ENCODE measurements around the gene GPC6.

The GPC6 gene

DNA sequence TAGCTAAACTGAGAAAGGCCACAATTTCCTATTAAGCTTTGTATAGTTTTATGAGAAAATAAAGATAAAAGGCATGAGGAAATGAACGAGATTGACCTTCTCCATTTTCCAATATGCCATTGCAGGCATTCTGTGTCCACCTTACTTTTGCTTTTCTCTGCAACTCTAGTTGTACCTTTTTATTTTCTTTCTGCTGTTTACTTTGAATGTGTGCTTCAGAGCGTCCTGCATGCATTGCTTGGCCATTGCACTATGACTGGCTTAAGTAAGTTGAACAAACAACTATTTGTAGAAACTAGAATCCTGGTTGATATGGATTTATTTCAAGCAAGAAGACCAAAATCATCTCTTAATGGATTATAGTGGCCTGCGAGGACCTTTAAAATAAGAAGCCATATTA, 510.3 kb downstream of the GPC6 start (continued):
- TF ChIP-seq ZNF433 (tag by site-specific recombination; IDR thresholded peaks at IDR 0.05; ENCODE audit: low read depth): no peak
- no peak for TF ChIP-seq ZNF677 (tag by site-specific recombination; IDR thresholded peaks at IDR 0.05)
- TF ChIP-seq ZNF529 (tag by site-specific recombination; IDR thresholded peaks at IDR 0.05; ENCODE audit: insufficient replicate concordance): no peak
- no peak for TF ChIP-seq ZNF510 (tag by site-specific recombination; IDR thresholded peaks at IDR 0.05; ENCODE audit: insufficient replicate concordance)
- no peak for TF ChIP-seq ZNF48 (tag by site-specific recombination; IDR thresholded peaks at IDR 0.05)
- TF ChIP-seq, protein P1, sequence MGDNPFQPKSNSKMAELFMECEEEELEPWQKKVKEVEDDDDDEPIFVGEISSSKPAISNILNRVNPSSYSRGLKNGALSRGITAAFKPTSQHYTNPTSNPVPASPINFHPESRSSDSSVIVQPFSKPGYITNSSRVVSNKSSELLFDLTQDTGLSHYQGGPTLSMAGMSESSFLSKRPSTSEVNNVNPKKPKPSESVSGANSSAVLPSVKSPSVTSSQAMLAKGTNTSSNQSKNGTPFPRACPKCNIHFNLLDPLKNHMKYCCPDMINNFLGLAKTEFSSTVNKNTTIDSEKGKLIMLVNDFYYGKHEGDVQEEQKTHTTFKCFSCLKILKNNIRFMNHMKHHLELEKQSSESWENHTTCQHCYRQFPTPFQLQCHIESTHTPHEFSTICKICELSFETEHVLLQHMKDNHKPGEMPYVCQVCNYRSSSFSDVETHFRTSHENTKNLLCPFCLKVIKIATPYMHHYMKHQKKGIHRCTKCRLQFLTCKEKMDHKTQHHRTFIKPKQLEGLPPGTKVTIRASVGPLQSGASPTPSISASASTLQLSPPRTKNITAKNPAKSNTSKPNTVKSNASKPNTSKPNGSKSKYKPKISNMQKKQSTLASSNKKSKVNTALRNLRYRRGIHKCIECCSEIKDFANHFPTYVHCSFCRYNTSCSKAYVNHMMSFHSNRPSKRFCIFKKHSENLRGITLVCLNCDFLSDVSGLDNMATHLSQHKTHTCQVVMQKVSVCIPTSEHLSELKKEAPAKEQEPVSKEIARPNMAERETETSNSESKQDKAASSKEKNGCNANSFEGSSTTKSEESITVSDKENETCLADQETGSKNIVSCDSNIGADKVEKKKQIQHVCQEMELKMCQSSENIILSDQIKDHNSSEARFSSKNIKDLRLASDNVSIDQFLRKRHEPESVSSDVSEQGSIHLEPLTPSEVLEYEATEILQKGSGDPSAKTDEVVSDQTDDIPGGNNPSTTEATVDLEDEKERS (tag by site-specific recombination; IDR thresholded peaks at IDR 0.05): no peak

DNA sequence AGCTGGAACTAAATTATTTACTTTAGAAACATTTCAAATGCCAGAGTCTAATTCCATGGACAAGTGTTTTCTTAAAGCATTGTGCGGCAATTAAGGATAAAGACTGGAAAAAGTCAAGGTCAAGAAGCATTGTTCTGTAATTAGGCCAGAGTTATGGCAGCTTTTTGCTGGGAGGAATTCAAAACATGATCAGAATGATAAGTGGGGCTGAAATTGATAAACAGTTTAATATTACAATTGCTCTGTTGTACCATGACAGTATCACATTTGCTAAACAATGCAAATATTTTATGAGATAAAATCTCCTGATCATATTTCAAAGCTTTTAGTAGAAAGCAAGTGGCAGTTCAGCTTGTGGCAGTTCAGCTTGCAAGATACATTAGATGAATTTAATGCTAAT, 513.7 kb downstream of the GPC6 start:
- H3K27ac ChIP-seq (ENCODE audit: extremely low read depth, low read depth, low read length): no peak overlapping the region
- POLR2A ChIA-PET: no interaction called here
- H3K4me3 ChIP-seq (ENCODE audit: low read depth, low read length): no peak overlapping the region
- no peaks in the 10 kb centered on the region for H3K4me1 ChIP-seq (ENCODE audit: control insufficient read depth, insufficient read depth, low read length)
- peak; percentile 84 for TF ChIP-seq FEZF1 (tag by site-specific recombination; IDR thresholded peaks at IDR 0.05)
- peak; percentile 91 for TF ChIP-seq TCF7L2 (IDR thresholded peaks at IDR 0.05; ENCODE audit: borderline replicate concordance, low read depth, low read length)
- TF ChIP-seq WT1 (tag by site-specific recombination; IDR thresholded peaks at IDR 0.05): peak; percentile 91
- peak; percentile 67; the same call in 1 of the 2 replicates for TF ChIP-seq TRIM28 (IDR thresholded peaks at IDR 0.05; ENCODE audit: borderline replicate concordance, low read length)
- TF ChIP-seq, protein P2, sequence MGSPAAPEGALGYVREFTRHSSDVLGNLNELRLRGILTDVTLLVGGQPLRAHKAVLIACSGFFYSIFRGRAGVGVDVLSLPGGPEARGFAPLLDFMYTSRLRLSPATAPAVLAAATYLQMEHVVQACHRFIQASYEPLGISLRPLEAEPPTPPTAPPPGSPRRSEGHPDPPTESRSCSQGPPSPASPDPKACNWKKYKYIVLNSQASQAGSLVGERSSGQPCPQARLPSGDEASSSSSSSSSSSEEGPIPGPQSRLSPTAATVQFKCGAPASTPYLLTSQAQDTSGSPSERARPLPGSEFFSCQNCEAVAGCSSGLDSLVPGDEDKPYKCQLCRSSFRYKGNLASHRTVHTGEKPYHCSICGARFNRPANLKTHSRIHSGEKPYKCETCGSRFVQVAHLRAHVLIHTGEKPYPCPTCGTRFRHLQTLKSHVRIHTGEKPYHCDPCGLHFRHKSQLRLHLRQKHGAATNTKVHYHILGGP (tag by site-specific recombination; IDR thresholded peaks at IDR 0.05): peak; percentile 49; the same call in 1 of the 2 replicates
- peak; percentile 47; the same call in 1 of the 2 replicates for TF ChIP-seq OSR2 (tag by site-specific recombination; IDR thresholded peaks at IDR 0.05)
- TF ChIP-seq ZIC2 (tag by site-specific recombination; IDR thresholded peaks at IDR 0.05): no peak
- TF ChIP-seq, protein P3, sequence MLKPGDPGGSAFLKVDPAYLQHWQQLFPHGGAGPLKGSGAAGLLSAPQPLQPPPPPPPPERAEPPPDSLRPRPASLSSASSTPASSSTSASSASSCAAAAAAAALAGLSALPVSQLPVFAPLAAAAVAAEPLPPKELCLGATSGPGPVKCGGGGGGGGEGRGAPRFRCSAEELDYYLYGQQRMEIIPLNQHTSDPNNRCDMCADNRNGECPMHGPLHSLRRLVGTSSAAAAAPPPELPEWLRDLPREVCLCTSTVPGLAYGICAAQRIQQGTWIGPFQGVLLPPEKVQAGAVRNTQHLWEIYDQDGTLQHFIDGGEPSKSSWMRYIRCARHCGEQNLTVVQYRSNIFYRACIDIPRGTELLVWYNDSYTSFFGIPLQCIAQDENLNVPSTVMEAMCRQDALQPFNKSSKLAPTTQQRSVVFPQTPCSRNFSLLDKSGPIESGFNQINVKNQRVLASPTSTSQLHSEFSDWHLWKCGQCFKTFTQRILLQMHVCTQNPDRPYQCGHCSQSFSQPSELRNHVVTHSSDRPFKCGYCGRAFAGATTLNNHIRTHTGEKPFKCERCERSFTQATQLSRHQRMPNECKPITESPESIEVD (tag by site-specific recombination; IDR thresholded peaks at IDR 0.05): peak; percentile 68
- TF ChIP-seq GLI2 (tag by site-specific recombination; IDR thresholded peaks at IDR 0.05; ENCODE audit: borderline replicate concordance, low read depth): 0 out of 2 replicates have a peak, but pooled peaks have one; percentile 7
- 0 out of 2 replicates have a peak, but pooled peaks have one; percentile 35 for TF ChIP-seq ZNF366 (tag by site-specific recombination; conservative IDR thresholded peaks at IDR 0.05)
- TF ChIP-seq ZNF473 (tag by site-specific recombination; IDR thresholded peaks at IDR 0.05): no peak
- no peaks in the 10 kb centered on the region for H3K9me3 ChIP-seq (ENCODE audit: control insufficient read depth, insufficient read depth, low read depth, low read length)
- H3K36me3 ChIP-seq (ENCODE audit: control insufficient read depth in 2 of 2, insufficient read depth in 1 of 2, low read length in 2 of 2): no peaks in the 10 kb centered on the region
- CTCF ChIA-PET: no interaction called here

DNA sequence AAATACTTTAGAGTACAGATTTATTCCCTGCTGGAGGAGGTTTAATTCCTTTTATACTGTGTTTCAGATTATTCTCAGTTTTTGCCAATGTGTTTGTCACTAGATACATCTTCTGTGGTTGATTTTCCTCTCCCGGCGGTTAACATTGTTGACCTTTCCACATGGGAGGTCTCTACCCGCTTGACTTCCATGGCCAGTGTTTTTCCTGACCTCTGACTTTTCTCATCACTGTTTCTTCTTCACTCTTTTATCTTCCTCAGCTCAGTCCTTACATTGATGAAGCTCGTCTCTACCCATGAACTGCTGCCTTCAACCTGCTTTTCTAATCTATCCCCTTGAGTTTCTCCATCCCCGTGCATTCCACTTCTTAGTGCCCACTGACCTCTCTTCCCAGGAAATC, 517.4 kb downstream of the GPC6 start:
- H3K4me3 ChIP-seq (ENCODE audit: low read depth, low read length): no peak overlapping the region
- POLR2A ChIA-PET: no interaction called here
- no peak for TF ChIP-seq ZNF76 (tag by site-specific recombination; IDR thresholded peaks at IDR 0.05; ENCODE audit: borderline replicate concordance, low read depth)
- no peak for TF ChIP-seq ZNF23 (tag by site-specific recombination; IDR thresholded peaks at IDR 0.05; ENCODE audit: borderline replicate concordance)
- TF ChIP-seq HOXA7 (CRISPR knock-in tag; IDR thresholded peaks at IDR 0.05; ENCODE audit: borderline replicate concordance): no peak
- TF ChIP-seq SP7 (tag by site-specific recombination; IDR thresholded peaks at IDR 0.05): no peak
- no peak for TF ChIP-seq ZNF530 (tag by site-specific recombination; IDR thresholded peaks at IDR 0.05; ENCODE audit: low read depth)
- no peak for TF ChIP-seq YY2 (tag by site-specific recombination; IDR thresholded peaks at IDR 0.05)
- TF ChIP-seq ZNF266 (tag by site-specific recombination; IDR thresholded peaks at IDR 0.05; ENCODE audit: low read depth): no peak

More for the DNA sequence above, 517.4 kb downstream of the GPC6 start:
- Histone ChIP-seq H3K27ac (ENCODE audit: extremely low read depth, low read depth, low read length) (no peak overlapping the region), H3K4me1 (ENCODE audit: control insufficient read depth, insufficient read depth, low read length) (no peaks in the 10 kb centered on the region), H3K36me3 (ENCODE audit: control insufficient read depth in 2 of 2, insufficient read depth in 1 of 2, low read length in 2 of 2) (no peaks in the 10 kb centered on the region), H3K9me3 (ENCODE audit: control insufficient read depth, insufficient read depth, low read depth, low read length) (no peaks in the 10 kb centered on the region)
- CTCF ChIA-PET: no interaction called here
